ENCODE measurements around the gene CALN1.

Gene CALN1

DNA sequence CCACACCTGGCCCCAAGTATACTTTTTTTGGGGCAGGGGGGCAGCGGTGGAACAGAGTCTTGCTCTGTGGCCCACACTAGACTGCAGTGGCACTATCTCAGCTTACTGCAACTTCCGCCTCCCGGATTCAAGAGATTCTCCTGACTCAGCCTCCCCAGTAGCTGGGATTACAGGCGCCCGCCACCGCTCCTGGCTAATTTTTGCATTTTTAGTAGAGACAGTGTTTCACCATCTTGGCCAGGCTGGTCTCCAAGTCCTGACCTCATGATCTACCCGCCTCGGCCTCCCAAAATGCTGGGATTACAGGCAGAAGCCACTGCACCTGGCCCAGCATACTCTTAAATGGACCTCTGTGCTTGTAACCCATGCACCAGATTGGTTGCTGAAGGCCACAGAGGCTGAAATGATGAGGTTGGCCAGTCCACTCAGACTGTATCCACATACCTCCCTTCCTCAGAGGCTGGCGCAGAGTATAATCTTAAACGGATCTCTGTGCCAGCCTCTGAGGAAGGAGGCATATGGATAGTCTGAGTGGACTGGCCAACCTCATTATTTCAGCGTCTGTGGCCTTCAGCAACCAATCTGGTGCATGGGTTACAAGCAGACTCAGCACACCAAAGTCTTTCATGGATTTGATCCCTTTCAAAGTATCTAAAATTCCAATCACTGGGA, 3.0 kb downstream of the CALN1 start:
- Histone ChIP-seq H3K9me3 (ENCODE audit: insufficient read depth, low read length) (no peaks in the 10 kb centered on the region), H3K9ac (ENCODE audit: insufficient read length, low read depth) (no peak overlapping the region), H3K36me3 (ENCODE audit: insufficient read depth, insufficient read length, low read length) (no peaks in the 10 kb centered on the region), H3K27me3 (ENCODE audit: insufficient read depth, insufficient read length) (no peaks in the 10 kb centered on the region), H3K4me3 (ENCODE audit: insufficient read length, low read depth) (no peak overlapping the region), H3K4me1 (ENCODE audit: insufficient read depth, insufficient read length) (no peaks in the 10 kb centered on the region)
- no peak for DNase-seq (ENCODE audit: low read depth, low spot score)
- TF ChIP-seq ZNF274 (IDR thresholded peaks at IDR 0.05; ENCODE audit: low read depth, low read length): no peak
- TF ChIP-seq YY1 (IDR thresholded peaks at IDR 0.05; ENCODE audit: insufficient read depth, insufficient read length): no peak
- TF ChIP-seq SUZ12 (IDR thresholded peaks at IDR 0.05; ENCODE audit: extremely low read depth, insufficient read depth, insufficient read length): no peak

DNA sequence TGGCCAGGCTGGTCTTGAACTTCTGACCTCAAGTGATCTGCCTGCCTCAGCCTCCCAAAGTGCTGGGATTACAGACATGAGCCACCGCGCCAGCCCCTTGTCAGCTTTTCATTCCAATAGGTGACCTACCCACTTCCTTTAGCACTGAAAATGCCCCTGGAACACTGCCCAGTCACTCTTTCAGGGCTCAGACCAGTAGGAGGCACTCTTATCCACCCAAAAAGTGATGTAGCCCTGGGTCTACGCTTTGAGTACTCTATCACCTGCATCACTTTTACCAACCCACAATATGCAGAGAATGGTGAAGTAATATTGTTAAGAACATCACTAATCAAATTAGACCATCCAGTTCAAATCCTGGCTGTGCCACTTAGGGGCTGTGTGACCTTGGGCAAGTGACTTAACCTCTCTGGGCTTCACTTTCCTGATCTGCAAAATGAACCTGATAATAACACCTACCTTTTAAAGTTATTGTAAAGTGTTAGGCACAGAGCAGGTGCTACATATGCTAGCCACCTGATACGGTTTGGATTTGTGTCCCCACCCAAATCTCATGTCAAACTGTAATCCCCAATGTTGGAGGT, 5.2 kb downstream of the CALN1 start:
- no peaks in the 10 kb centered on the region for H3K4me1 ChIP-seq (ENCODE audit: insufficient read depth, insufficient read length)
- TF ChIP-seq SUZ12 (IDR thresholded peaks at IDR 0.05; ENCODE audit: extremely low read depth, insufficient read depth, insufficient read length) (no peak), YY1 (IDR thresholded peaks at IDR 0.05; ENCODE audit: insufficient read depth, insufficient read length) (no peak), ZNF274 (IDR thresholded peaks at IDR 0.05; ENCODE audit: low read depth, low read length) (no peak)
- H3K9me3 ChIP-seq (ENCODE audit: insufficient read depth, low read length): no peaks in the 10 kb centered on the region
- no peak for DNase-seq (ENCODE audit: low read depth, low spot score)
- no peak overlapping the region for H3K4me3 ChIP-seq (ENCODE audit: insufficient read length, low read depth)
- no peak overlapping the region for H3K9ac ChIP-seq (ENCODE audit: insufficient read length, low read depth)
- H3K27me3 ChIP-seq (ENCODE audit: insufficient read depth, insufficient read length): no peaks in the 10 kb centered on the region
- no peaks in the 10 kb centered on the region for H3K36me3 ChIP-seq (ENCODE audit: insufficient read depth, insufficient read length, low read length)

DNA sequence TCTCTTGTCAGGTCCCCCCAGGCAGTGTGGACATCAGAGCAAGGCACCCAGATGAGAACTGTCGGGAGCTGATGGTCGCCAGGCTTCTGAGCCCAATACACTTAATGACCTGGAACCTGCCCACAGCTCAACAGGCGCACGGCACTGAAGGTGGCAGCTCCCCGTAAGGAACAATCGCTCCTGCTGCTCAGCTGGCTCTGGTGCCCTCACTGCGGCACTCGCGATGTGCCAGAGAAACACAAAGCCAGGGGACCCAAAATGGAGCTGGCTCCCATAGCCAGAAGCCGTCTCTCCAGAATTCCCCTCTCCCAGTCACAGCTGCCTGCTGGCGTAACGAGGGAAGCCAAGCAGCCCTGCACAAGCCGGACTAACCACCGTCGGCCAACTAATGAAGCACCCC, 6.3 kb downstream of the CALN1 start:
- no peak for DNase-seq (ENCODE audit: low read depth, low spot score)
- no peaks in the 10 kb centered on the region for H3K9me3 ChIP-seq (ENCODE audit: insufficient read depth, low read length)
- no peak overlapping the region for H3K4me3 ChIP-seq (ENCODE audit: insufficient read length, low read depth)
- H3K36me3 ChIP-seq (ENCODE audit: insufficient read depth, insufficient read length, low read length): no peaks in the 10 kb centered on the region
- TF ChIP-seq ZNF274 (IDR thresholded peaks at IDR 0.05; ENCODE audit: low read depth, low read length) (no peak), SUZ12 (IDR thresholded peaks at IDR 0.05; ENCODE audit: extremely low read depth, insufficient read depth, insufficient read length) (no peak), YY1 (IDR thresholded peaks at IDR 0.05; ENCODE audit: insufficient read depth, insufficient read length) (no peak)
- H3K27me3 ChIP-seq (ENCODE audit: insufficient read depth, insufficient read length): no peaks in the 10 kb centered on the region
- no peaks in the 10 kb centered on the region for H3K4me1 ChIP-seq (ENCODE audit: insufficient read depth, insufficient read length)
- H3K9ac ChIP-seq (ENCODE audit: insufficient read length, low read depth): no peak overlapping the region

DNA sequence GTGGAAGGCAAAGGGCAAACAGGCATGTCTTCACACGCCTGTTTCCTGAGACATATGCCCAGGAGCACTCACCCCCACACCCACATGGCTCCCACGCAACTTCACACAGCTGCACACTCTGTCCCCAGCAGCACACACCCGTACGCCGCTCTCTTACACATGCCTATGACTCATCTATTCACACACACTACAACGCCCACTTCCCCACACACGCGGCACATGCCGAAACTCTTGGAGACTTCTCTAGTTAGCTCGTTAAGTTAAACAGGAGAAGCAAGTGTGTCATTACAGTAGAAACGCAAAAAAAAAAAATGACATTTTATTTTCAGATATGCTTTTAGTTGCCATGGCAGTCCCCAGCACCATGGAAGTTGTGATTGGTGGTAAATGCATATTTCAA, 6.7 kb downstream of the CALN1 start:
- no peaks in the 10 kb centered on the region for H3K36me3 ChIP-seq (ENCODE audit: insufficient read depth, insufficient read length, low read length)
- H3K9me3 ChIP-seq (ENCODE audit: insufficient read depth, low read length): no peaks in the 10 kb centered on the region
- H3K4me1 ChIP-seq (ENCODE audit: insufficient read depth, insufficient read length): no peaks in the 10 kb centered on the region
- no peak for TF ChIP-seq SUZ12 (IDR thresholded peaks at IDR 0.05; ENCODE audit: extremely low read depth, insufficient read depth, insufficient read length)
- no peak for TF ChIP-seq ZNF274 (IDR thresholded peaks at IDR 0.05; ENCODE audit: low read depth, low read length)
- TF ChIP-seq YY1 (IDR thresholded peaks at IDR 0.05; ENCODE audit: insufficient read depth, insufficient read length): no peak
- no peak for DNase-seq (ENCODE audit: low read depth, low spot score)
- no peak overlapping the region for H3K4me3 ChIP-seq (ENCODE audit: insufficient read length, low read depth)
- H3K27me3 ChIP-seq (ENCODE audit: insufficient read depth, insufficient read length): no peaks in the 10 kb centered on the region
- no peak overlapping the region for H3K9ac ChIP-seq (ENCODE audit: insufficient read length, low read depth)

DNA sequence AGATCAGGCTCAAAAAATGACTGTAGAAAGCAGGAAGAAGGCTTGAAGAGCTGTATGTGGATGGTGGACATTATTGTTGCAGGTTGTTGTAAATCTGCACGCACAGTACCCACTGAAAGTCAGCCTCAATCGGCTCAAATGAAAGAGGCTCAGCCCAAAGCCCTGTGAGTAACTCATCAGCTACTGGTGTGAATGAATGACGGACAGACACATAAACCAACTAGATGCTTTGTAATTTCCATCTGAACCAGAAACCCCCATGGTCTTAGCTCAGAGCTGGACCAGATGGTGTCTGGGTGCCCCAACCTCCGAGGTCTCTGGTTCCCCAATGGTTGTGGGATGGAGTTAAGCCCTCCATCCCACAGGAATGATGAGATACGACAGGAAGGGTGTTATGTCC, 7.4 kb downstream of the CALN1 start:
- no peak for DNase-seq (ENCODE audit: low read depth, low spot score)
- no peaks in the 10 kb centered on the region for H3K36me3 ChIP-seq (ENCODE audit: insufficient read depth, insufficient read length, low read length)
- no peaks in the 10 kb centered on the region for H3K4me1 ChIP-seq (ENCODE audit: insufficient read depth, insufficient read length)
- H3K27me3 ChIP-seq (ENCODE audit: insufficient read depth, insufficient read length): no peaks in the 10 kb centered on the region
- H3K9ac ChIP-seq (ENCODE audit: insufficient read length, low read depth): no peak overlapping the region
- TF ChIP-seq SUZ12 (IDR thresholded peaks at IDR 0.05; ENCODE audit: extremely low read depth, insufficient read depth, insufficient read length): no peak
- no peak for TF ChIP-seq YY1 (IDR thresholded peaks at IDR 0.05; ENCODE audit: insufficient read depth, insufficient read length)
- no peak for TF ChIP-seq ZNF274 (IDR thresholded peaks at IDR 0.05; ENCODE audit: low read depth, low read length)
- no peaks in the 10 kb centered on the region for H3K9me3 ChIP-seq (ENCODE audit: insufficient read depth, low read length)
- no peak overlapping the region for H3K4me3 ChIP-seq (ENCODE audit: insufficient read length, low read depth)

DNA sequence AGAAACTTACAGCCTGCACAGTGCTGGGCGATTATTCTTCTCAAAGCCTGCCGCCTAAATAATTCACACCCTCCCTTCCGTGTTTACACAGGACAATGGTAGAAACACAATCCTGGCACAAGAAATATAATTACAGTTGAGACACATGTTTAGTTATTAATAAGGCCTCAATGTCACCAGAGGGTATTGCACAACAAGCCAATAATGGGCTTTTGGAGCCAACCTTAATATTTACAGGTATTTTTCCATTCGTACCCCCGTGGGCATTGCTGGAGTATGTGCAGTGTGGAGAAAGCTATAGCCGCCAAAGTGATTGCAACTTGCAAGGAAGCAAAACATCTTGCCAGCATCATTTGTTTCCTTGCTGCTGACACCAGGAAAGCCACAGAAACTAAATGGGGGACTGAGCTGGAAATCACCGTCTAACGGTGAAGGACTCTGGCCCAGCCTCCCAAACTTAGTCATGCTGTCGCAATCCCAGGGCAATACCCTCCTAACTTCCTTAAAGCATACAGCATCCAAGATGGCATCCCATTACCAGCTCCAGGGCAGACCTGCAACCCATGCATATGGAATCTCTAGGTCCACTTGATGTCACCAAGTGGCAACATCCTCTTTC, 8.6 kb downstream of the CALN1 start:
- no peaks in the 10 kb centered on the region for H3K9me3 ChIP-seq (ENCODE audit: insufficient read depth, low read length)
- no peaks in the 10 kb centered on the region for H3K27me3 ChIP-seq (ENCODE audit: insufficient read depth, insufficient read length)
- H3K4me3 ChIP-seq (ENCODE audit: insufficient read length, low read depth): no peak overlapping the region
- no peaks in the 10 kb centered on the region for H3K36me3 ChIP-seq (ENCODE audit: insufficient read depth, insufficient read length, low read length)
- no peak overlapping the region for H3K9ac ChIP-seq (ENCODE audit: insufficient read length, low read depth)
- no peaks in the 10 kb centered on the region for H3K4me1 ChIP-seq (ENCODE audit: insufficient read depth, insufficient read length)
- no peak for DNase-seq (ENCODE audit: low read depth, low spot score)
- TF ChIP-seq SUZ12 (IDR thresholded peaks at IDR 0.05; ENCODE audit: extremely low read depth, insufficient read depth, insufficient read length): no peak
- TF ChIP-seq YY1 (IDR thresholded peaks at IDR 0.05; ENCODE audit: insufficient read depth, insufficient read length): no peak
- TF ChIP-seq ZNF274 (IDR thresholded peaks at IDR 0.05; ENCODE audit: low read depth, low read length): no peak

DNA sequence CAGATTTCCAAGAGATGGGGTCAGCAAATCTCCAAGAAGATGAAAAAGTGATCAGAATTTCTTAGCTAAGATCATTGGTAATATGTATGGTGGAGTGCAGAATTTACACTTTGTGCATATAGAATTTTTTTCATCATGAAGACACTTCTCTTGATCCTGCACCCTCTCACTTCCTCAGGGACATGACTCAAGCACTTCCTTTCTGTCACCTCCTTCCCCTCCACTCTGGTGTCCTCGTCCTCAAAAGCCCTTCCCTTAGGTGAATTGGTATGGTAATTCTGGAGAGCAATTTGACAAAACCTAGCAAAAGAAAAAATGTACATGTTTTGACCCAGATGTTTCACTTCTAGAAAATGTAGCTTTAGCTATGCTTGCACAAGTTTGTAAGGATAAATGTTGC, 18.1 kb downstream of the CALN1 start:
- no peak for TF ChIP-seq SUZ12 (IDR thresholded peaks at IDR 0.05; ENCODE audit: extremely low read depth, insufficient read depth, insufficient read length)
- no peak for TF ChIP-seq YY1 (IDR thresholded peaks at IDR 0.05; ENCODE audit: insufficient read depth, insufficient read length)
- no peak for TF ChIP-seq ZNF274 (IDR thresholded peaks at IDR 0.05; ENCODE audit: low read depth, low read length)
- Histone ChIP-seq H3K4me3 (ENCODE audit: insufficient read length, low read depth) (no peak overlapping the region), H3K4me1 (ENCODE audit: insufficient read depth, insufficient read length) (no peaks in the 10 kb centered on the region), H3K9me3 (ENCODE audit: insufficient read depth, low read length) (no peaks in the 10 kb centered on the region), H3K36me3 (ENCODE audit: insufficient read depth, insufficient read length, low read length) (no peaks in the 10 kb centered on the region), H3K27me3 (ENCODE audit: insufficient read depth, insufficient read length) (no peaks in the 10 kb centered on the region), H3K9ac (ENCODE audit: insufficient read length, low read depth) (no peak overlapping the region)
- DNase-seq (ENCODE audit: low read depth, low spot score): no peak
